GM12872 (cell line): ENCODE measurements around the gene GALNT2.

ENCODE experiments used
- CTCF ChIP-seq: IDR thresholded peaks from 3 replicates; pipeline ENCODE4 v1.5.1; 2011; ENCODE audit warnings: low read depth, mild to moderate bottlenecking, low read length, moderate library complexity; ENCODE audit not compliant: insufficient read depth

GALNT2 gene

GRCh38 chr1:230264342-230264741 lies 197.3 kb downstream of the GALNT2 start:
- TF ChIP-seq CTCF = no peak

GRCh38 chr1:230265200-230266115 lies 198.4 kb downstream of the GALNT2 start:
- no peak for TF ChIP-seq CTCF

- no peak for TF ChIP-seq CTCF
Observed at GRCh38 chr1:230266456-230266855, 199.4 kb downstream of the GALNT2 start.

- no peak for TF ChIP-seq CTCF
Observed at GRCh38 chr1:230267338-230268065, 200.5 kb downstream of the GALNT2 start.

GRCh38 chr1:230268371-230269170 lies 201.5 kb downstream of the GALNT2 start:
- peak; percentile 48 for TF ChIP-seq CTCF

- no peak for TF ChIP-seq CTCF
Observed at GRCh38 chr1:230270185-230270558, 203.1 kb downstream of the GALNT2 start.
